ENCODE measurements around the gene LILRA6. TPM values are rescaled to one million over a fixed set of nuclear protein-coding genes. Genes with fewer than 3 reads are reported as not detected.

The LILRA6 gene
- total RNA-seq, 1 donor from 2014 or later, result not detected

DNA sequence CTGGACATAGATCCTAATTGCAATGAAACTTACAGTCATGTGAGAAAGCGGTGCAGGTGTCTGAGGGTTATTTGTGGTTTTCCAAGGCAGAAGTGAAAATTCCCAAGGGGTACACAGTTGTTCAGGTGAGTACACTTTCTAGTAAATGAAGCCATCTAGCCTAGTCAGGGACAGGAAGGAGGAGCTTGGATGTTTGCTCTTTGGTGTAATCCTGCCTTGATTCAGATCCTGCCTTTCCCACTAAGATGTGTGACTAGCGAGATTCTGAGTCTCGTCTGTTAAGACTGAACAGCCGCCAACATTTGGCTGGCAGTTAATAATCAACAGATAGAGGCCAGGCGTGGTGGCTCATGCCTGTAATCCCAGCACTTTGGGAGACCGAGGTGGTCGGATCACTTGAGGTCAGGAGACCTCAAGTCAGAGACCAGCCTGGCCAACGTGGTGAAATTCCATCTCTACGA is 39.4 kb downstream of the LILRA6 start:
- H3K4me3 Mint-ChIP-seq (ENCODE audit: unreplicated experiment), result peak overlapping the region; percentile 100
- H3K36me3 Mint-ChIP-seq (ENCODE audit: unreplicated experiment), result peaks cover 41% of the 10 kb centered on the region
- TF ChIP-seq, protein P1, sequence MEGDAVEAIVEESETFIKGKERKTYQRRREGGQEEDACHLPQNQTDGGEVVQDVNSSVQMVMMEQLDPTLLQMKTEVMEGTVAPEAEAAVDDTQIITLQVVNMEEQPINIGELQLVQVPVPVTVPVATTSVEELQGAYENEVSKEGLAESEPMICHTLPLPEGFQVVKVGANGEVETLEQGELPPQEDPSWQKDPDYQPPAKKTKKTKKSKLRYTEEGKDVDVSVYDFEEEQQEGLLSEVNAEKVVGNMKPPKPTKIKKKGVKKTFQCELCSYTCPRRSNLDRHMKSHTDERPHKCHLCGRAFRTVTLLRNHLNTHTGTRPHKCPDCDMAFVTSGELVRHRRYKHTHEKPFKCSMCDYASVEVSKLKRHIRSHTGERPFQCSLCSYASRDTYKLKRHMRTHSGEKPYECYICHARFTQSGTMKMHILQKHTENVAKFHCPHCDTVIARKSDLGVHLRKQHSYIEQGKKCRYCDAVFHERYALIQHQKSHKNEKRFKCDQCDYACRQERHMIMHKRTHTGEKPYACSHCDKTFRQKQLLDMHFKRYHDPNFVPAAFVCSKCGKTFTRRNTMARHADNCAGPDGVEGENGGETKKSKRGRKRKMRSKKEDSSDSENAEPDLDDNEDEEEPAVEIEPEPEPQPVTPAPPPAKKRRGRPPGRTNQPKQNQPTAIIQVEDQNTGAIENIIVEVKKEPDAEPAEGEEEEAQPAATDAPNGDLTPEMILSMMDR (IDR thresholded peaks at IDR 0.05), result no peak
- no peaks in the 10 kb centered on the region for H3K9me3 Mint-ChIP-seq (ENCODE audit: unreplicated experiment)
- no peak for DNase-seq (ENCODE audit: extremely low spot score, unreplicated experiment)
- peaks cover 53% of the 10 kb centered on the region for H3K4me1 Mint-ChIP-seq (ENCODE audit: unreplicated experiment)
- no peaks in the 10 kb centered on the region for H3K27me3 Mint-ChIP-seq (ENCODE audit: unreplicated experiment)
- H3K27ac Mint-ChIP-seq (ENCODE audit: unreplicated experiment), result peak overlapping the region; percentile 34

DNA sequence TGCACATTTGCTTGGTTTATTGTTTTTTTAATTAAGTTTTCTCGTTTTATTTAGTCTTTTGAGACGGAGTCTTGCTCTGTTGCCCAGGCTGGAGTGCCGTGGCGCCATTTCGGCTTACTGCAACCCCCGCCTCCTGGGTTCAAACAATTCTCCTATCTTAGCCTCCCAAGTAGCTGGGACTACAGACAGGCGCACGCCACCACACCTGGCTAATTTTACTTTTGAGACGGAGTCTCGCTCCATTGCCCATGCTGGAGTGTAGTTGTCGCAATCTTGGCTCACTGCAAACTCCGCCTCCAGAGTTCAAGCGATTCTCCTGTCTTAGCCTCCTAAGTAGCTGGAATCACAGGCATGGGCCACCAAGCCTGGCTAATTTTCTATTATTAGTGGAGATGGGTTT is 40.6 kb downstream of the LILRA6 start:
- no peaks in the 10 kb centered on the region for H3K9me3 Mint-ChIP-seq (ENCODE audit: unreplicated experiment)
- DNase-seq (ENCODE audit: extremely low spot score, unreplicated experiment), result no peak
- TF ChIP-seq, protein P1 (IDR thresholded peaks at IDR 0.05), result no peak
- peaks cover 31% of the 10 kb centered on the region for H3K36me3 Mint-ChIP-seq (ENCODE audit: unreplicated experiment)
- H3K27ac Mint-ChIP-seq (ENCODE audit: unreplicated experiment), result peak overlapping the region; percentile 99
- no peaks in the 10 kb centered on the region for H3K27me3 Mint-ChIP-seq (ENCODE audit: unreplicated experiment)
- peaks cover 43% of the 10 kb centered on the region for H3K4me1 Mint-ChIP-seq (ENCODE audit: unreplicated experiment)
- H3K4me3 Mint-ChIP-seq (ENCODE audit: unreplicated experiment), result peak overlapping the region; percentile 100

GRCh38 chr19:54201172-54201701 is 41.4 kb downstream of the LILRA6 start:
- peak overlapping the region; percentile 100 for H3K4me3 Mint-ChIP-seq (ENCODE audit: unreplicated experiment)
- H3K36me3 Mint-ChIP-seq (ENCODE audit: unreplicated experiment), result peaks cover 31% of the 10 kb centered on the region
- H3K27ac Mint-ChIP-seq (ENCODE audit: unreplicated experiment), result peak overlapping the region; percentile 99
- H3K4me1 Mint-ChIP-seq (ENCODE audit: unreplicated experiment), result peaks cover 43% of the 10 kb centered on the region
- DNase-seq (ENCODE audit: extremely low spot score, unreplicated experiment), result no peak
- no peaks in the 10 kb centered on the region for H3K9me3 Mint-ChIP-seq (ENCODE audit: unreplicated experiment)
- TF ChIP-seq, protein P1 (IDR thresholded peaks at IDR 0.05), result no peak
- H3K27me3 Mint-ChIP-seq (ENCODE audit: unreplicated experiment), result no peaks in the 10 kb centered on the region

DNA sequence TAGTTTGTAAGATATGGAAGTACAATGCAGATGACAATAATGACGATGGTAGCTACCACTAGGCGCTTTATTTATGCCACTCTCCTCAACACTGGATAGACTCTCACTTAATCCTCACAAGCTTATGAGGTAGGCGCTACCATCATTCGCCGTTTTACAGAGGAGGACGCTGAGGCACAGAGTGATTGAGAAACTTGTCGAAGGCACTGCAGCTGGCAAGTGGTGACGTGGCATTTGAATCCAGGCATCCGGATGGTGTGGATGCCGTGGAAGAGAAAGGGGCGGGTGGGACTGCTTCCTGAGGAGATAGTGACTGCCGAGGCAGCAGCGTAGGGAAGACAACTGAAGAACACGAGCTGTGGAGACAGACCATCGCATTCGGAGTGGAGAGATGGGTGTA is 43.2 kb downstream of the LILRA6 start:
- Mint-ChIP-seq H3K9me3 (ENCODE audit: unreplicated experiment) (no peaks in the 10 kb centered on the region), H3K27ac (ENCODE audit: unreplicated experiment) (peak overlapping the region; percentile 99), H3K36me3 (ENCODE audit: unreplicated experiment) (peaks cover 30% of the 10 kb centered on the region), H3K4me3 (ENCODE audit: unreplicated experiment) (peak overlapping the region; percentile 61), H3K27me3 (ENCODE audit: unreplicated experiment) (no peaks in the 10 kb centered on the region), H3K4me1 (ENCODE audit: unreplicated experiment) (peaks cover 31% of the 10 kb centered on the region)
- no peak for DNase-seq (ENCODE audit: extremely low spot score, unreplicated experiment)
- TF ChIP-seq, protein P1 (IDR thresholded peaks at IDR 0.05), result no peak

DNA sequence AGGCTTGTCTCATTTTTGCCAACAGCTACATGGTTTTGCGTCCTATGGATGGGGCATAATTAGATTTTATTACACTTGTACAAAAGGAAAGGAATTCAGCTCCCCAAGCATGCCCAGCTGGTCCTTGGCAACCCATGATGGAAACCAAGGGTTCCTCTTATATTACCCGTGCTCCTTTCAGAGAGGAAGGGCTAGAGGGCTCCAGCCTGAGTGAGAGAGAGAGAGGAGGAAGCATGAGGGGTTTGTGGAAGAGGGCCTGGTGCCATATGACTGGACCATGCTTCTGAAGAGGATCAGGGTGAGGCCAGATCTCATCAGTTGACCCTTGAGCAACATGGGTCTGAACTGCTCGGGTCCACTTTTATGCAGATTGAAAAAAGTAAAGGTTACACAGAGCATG is 45.5 kb downstream of the LILRA6 start:
- no peak overlapping the region for H3K4me3 Mint-ChIP-seq (ENCODE audit: unreplicated experiment)
- H3K9me3 Mint-ChIP-seq (ENCODE audit: unreplicated experiment), result no peaks in the 10 kb centered on the region
- TF ChIP-seq, protein P1 (IDR thresholded peaks at IDR 0.05), result no peak
- no peak for DNase-seq (ENCODE audit: extremely low spot score, unreplicated experiment)
- peaks cover 26% of the 10 kb centered on the region for H3K4me1 Mint-ChIP-seq (ENCODE audit: unreplicated experiment)
- H3K27me3 Mint-ChIP-seq (ENCODE audit: unreplicated experiment), result no peaks in the 10 kb centered on the region
- peak overlapping the region; percentile 34 for H3K27ac Mint-ChIP-seq (ENCODE audit: unreplicated experiment)
- H3K36me3 Mint-ChIP-seq (ENCODE audit: unreplicated experiment), result peaks cover 24% of the 10 kb centered on the region
